ENCODE measurements around the gene CYP2R1.

Gene CYP2R1

DNA sequence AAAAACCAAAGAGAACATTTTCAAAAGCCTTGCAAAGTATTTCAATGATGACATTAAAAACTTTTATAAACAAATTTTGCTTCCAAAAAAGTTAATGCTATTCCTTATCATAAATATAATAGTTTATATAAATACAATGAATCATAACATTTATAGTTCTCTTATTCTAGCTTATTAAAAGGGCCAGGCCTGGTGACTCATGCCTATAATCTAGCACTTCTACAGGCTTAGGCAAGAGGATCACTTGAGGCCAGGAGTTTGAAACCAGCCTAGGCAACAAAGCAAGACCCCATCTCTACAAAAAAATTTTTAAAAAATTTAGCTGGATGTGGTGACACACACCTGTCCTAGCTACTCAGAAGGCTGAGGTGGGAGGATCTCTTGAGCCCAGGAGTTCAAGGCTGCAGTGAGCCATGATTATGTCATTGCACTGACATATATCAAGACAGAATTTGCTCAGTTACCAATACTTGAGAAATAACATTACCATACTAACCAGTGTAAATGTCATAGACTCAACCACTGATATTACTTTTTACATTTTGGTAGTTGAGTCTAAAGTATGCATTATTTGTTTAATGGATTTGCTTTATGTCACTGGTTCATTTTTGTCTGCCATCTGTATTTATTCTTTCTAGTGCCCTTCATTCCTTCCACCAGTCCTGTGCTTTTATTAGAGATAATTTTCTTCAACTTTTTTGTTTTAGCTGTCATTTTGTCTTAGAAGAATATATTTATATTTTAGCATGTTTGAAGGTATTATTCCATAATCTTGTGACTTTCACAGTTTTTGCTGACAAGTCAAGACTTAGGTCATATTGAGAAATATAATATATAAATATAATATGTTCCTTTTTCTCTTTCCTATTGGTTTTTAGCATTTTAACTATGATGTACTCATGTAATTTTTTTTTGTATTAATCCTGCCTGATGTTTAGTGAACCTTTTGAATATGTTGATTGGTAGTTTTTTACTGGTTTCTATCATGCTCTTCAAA lies 56.2 kb downstream of the CYP2R1 start:
- no peak for DNase-seq (ENCODE audit: low read depth, low spot score)

Data from astrocyte of the hippocampus (primary cell).